ENCODE data around the gene VPS35L. TPM values are rescaled to one million over a fixed set of nuclear protein-coding genes. Genes with fewer than 3 reads are reported as not detected.

Gene VPS35L
- total and polyA plus RNA-seq, 2 of the 13 experiments (the other 11 are each of a cell fraction or from before 2014, with no cell fraction given): 1.4 to 1.6 TPM

- TF ChIP-seq IRX3 (CRISPR knock-in tag; IDR thresholded peaks at IDR 0.05; ENCODE audit: borderline replicate concordance, low read depth) (peak; percentile 97), ZNF768 (CRISPR knock-in tag; IDR thresholded peaks at IDR 0.05) (peak; percentile 82), MBNL3 (CRISPR knock-in tag; conservative IDR thresholded peaks at IDR 0.05) (no peak), ZSCAN21 (CRISPR knock-in tag; IDR thresholded peaks at IDR 0.05; ENCODE audit: borderline replicate concordance) (peak; percentile 82; the same call in 1 of the 2 replicates), ZNF207 (IDR thresholded peaks at IDR 0.05; ENCODE audit: borderline replicate concordance) (no peak), ISX (CRISPR knock-in tag; conservative IDR thresholded peaks at IDR 0.05) (peak; percentile 70; the same call in 1 of the 2 replicates), PLSCR1 (CRISPR knock-in tag; IDR thresholded peaks at IDR 0.05; ENCODE audit: borderline replicate concordance) (no peak), ARID2 (CRISPR knock-in tag; IDR thresholded peaks at IDR 0.05; ENCODE audit: borderline replicate concordance) (no peak), SP140L (CRISPR knock-in tag; IDR thresholded peaks at IDR 0.05; ENCODE audit: borderline replicate concordance) (no peak), ETV6 (CRISPR knock-in tag; conservative IDR thresholded peaks at IDR 0.05) (peak; percentile 70), ZBTB3 (CRISPR knock-in tag; IDR thresholded peaks at IDR 0.05; ENCODE audit: borderline replicate concordance, low read depth) (peak; percentile 94), MAF1 (CRISPR knock-in tag; IDR thresholded peaks at IDR 0.05; ENCODE audit: borderline replicate concordance) (no peak; the same call in none of the 2 replicates), NR2F1 (CRISPR knock-in tag; IDR thresholded peaks at IDR 0.05) (0 out of 4 replicates have a peak, but pooled peaks of 1 of the 2 experiments have one; percentile 26), FOXM1 (CRISPR knock-in tag; IDR thresholded peaks at IDR 0.05) (no peak), ZNF224 (CRISPR knock-in tag; IDR thresholded peaks at IDR 0.05) (peak; percentile 94), LCORL (IDR thresholded peaks at IDR 0.05) (no peak), LCORL (CRISPR knock-in tag; IDR thresholded peaks at IDR 0.05) (peak; percentile 91), TP53 (CRISPR knock-in tag; conservative IDR thresholded peaks at IDR 0.05) (peak; percentile 87; the same call in 1 of the 2 replicates), CBX5 (CRISPR knock-in tag; IDR thresholded peaks at IDR 0.05; ENCODE audit: borderline replicate concordance) (peak; percentile 61; the same call in 1 of the 2 replicates), TGIF2 (CRISPR knock-in tag; IDR thresholded peaks at IDR 0.05) (peak; percentile 56), KLF15 (CRISPR knock-in tag; IDR thresholded peaks at IDR 0.05; ENCODE audit: borderline replicate concordance) (peak; percentile 43; the same call in 1 of the 2 replicates), ZNF234 (CRISPR knock-in tag; conservative IDR thresholded peaks at IDR 0.05) (0 out of 2 replicates have a peak, but pooled peaks have one; percentile 76), ZNF598 (CRISPR knock-in tag; IDR thresholded peaks at IDR 0.05; ENCODE audit: borderline replicate concordance) (peak; percentile 99), ZNF563 (CRISPR knock-in tag; IDR thresholded peaks at IDR 0.05) (peak; percentile 84), ZNF775 (CRISPR knock-in tag; IDR thresholded peaks at IDR 0.05; ENCODE audit: borderline replicate concordance) (peak; percentile 86; the same call in 1 of the 2 replicates), ZNF17 (CRISPR knock-in tag; IDR thresholded peaks at IDR 0.05) (no peak), ZNF576 (CRISPR knock-in tag; IDR thresholded peaks at IDR 0.05) (peak; percentile 28; the same call in 1 of the 2 replicates), ZNF251 (CRISPR knock-in tag; IDR thresholded peaks at IDR 0.05) (peak; percentile 97), XBP1 (CRISPR knock-in tag; IDR thresholded peaks at IDR 0.05) (peak; percentile 29; the same call in 1 of the 2 replicates)
Observed at GRCh38 chr16:19717741-19718623, 162.5 kb downstream of the VPS35L start, which contains the start of the genes IQCK and KNOP1 (continued).

All from HepG2 (cell line).